ENCODE results near the gene DDI1. TPM values are rescaled to one million over a fixed set of nuclear protein-coding genes. Genes with fewer than 3 reads are reported as not detected.

Gene DDI1
- total RNA-seq, 1 experiment from 2014 or later = not detected

DNA sequence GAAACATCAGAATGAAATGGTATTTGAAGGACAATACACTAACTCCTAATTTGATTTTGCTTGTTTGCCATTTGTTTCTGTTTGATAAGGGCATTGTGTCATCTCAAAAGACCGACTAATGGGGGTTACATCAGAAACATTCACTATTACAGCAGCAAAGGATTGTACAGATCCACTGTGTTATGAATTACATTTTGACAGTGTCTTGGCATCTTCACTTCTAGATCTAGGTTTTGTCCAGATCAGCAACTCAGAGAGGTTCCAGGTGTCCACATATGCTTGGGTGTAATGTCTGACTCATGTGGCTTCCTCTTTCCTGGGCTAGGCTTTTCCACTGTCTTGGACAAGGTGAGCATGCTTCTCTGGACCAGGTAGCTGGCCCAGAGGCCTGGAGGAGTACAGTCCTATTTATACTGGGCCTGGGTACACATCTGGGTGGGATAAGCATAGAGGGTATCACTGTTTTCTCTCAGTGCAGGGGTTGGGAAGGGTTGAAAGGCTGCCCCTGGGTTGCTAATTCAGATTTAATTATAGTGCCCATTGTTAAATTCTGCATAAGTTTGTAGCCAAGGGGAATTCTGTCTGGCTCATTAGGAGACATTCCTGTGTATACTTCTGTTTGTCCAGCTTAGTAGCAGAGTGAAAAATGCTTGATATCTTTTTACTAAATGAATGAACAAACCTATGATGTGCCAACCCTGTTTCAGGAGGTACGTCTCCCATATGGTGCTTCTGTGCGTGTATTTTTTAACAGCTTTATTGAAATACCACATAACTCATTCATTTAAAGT is 23.8 kb downstream of the DDI1 start:
- no peak overlapping the region for H3K4me3 Mint-ChIP-seq (ENCODE audit: low read depth, unreplicated experiment)
- intact Hi-C loops (cut with micrococcal nuclease; ENCODE audit: unreplicated experiment) = no loop called here

GRCh38 chr11:104060820-104061219 is 24.4 kb downstream of the DDI1 start:
- no TSS peak for BruUV-seq (replicated peaks)

More for the DNA sequence above, 23.8 kb downstream of the DDI1 start:
- BruUV-seq (replicated peaks) = no TSS peak
- no peak for DNase-seq
- TF ChIP-seq, protein P1, sequence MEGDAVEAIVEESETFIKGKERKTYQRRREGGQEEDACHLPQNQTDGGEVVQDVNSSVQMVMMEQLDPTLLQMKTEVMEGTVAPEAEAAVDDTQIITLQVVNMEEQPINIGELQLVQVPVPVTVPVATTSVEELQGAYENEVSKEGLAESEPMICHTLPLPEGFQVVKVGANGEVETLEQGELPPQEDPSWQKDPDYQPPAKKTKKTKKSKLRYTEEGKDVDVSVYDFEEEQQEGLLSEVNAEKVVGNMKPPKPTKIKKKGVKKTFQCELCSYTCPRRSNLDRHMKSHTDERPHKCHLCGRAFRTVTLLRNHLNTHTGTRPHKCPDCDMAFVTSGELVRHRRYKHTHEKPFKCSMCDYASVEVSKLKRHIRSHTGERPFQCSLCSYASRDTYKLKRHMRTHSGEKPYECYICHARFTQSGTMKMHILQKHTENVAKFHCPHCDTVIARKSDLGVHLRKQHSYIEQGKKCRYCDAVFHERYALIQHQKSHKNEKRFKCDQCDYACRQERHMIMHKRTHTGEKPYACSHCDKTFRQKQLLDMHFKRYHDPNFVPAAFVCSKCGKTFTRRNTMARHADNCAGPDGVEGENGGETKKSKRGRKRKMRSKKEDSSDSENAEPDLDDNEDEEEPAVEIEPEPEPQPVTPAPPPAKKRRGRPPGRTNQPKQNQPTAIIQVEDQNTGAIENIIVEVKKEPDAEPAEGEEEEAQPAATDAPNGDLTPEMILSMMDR (IDR thresholded peaks at IDR 0.05; ENCODE audit: unreplicated experiment) = no peak
- CTCF ChIA-PET = no interaction called here
- no peaks in the 10 kb centered on the region for H3K9me3 Mint-ChIP-seq (ENCODE audit: low read depth, unreplicated experiment)
- H3K36me3 Mint-ChIP-seq (ENCODE audit: insufficient read depth, unreplicated experiment) = no peaks in the 10 kb centered on the region
- H3K27me3 Mint-ChIP-seq (ENCODE audit: unreplicated experiment) = no peaks in the 10 kb centered on the region
- H3K27ac Mint-ChIP-seq (ENCODE audit: unreplicated experiment) = no peak overlapping the region
- H3K4me1 Mint-ChIP-seq (ENCODE audit: low read depth, unreplicated experiment) = no peaks in the 10 kb centered on the region

GRCh38 chr11:104061853-104062521 is 25.5 kb downstream of the DDI1 start:
- H3K36me3 Mint-ChIP-seq (ENCODE audit: insufficient read depth, unreplicated experiment) = no peaks in the 10 kb centered on the region
- CTCF ChIA-PET = no interaction called here
- H3K4me1 Mint-ChIP-seq (ENCODE audit: low read depth, unreplicated experiment) = no peaks in the 10 kb centered on the region
- no peaks in the 10 kb centered on the region for H3K9me3 Mint-ChIP-seq (ENCODE audit: low read depth, unreplicated experiment)
- BruUV-seq (replicated peaks) = no TSS peak
- intact Hi-C loops (cut with micrococcal nuclease; ENCODE audit: unreplicated experiment) = no loop called here
- TF ChIP-seq, protein P1 (IDR thresholded peaks at IDR 0.05; ENCODE audit: unreplicated experiment) = no peak
- no peaks in the 10 kb centered on the region for H3K27me3 Mint-ChIP-seq (ENCODE audit: unreplicated experiment)
- no peak for DNase-seq
- no peak overlapping the region for H3K4me3 Mint-ChIP-seq (ENCODE audit: low read depth, unreplicated experiment)
- H3K27ac Mint-ChIP-seq (ENCODE audit: unreplicated experiment) = no peak overlapping the region

More at GRCh38 chr11:104060820-104061219, 24.4 kb downstream of the DDI1 start:
- Mint-ChIP-seq H3K9me3 (ENCODE audit: low read depth, unreplicated experiment) (no peaks in the 10 kb centered on the region), H3K4me1 (ENCODE audit: low read depth, unreplicated experiment) (no peaks in the 10 kb centered on the region), H3K27me3 (ENCODE audit: unreplicated experiment) (no peaks in the 10 kb centered on the region), H3K4me3 (ENCODE audit: low read depth, unreplicated experiment) (no peak overlapping the region), H3K27ac (ENCODE audit: unreplicated experiment) (no peak overlapping the region), H3K36me3 (ENCODE audit: insufficient read depth, unreplicated experiment) (no peaks in the 10 kb centered on the region)
- CTCF ChIA-PET = no interaction called here
- no peak for DNase-seq
- intact Hi-C loops (cut with micrococcal nuclease; ENCODE audit: unreplicated experiment) = no loop called here
- TF ChIP-seq, protein P1 (IDR thresholded peaks at IDR 0.05; ENCODE audit: unreplicated experiment) = no peak

GRCh38 chr11:104064034-104064630 is 27.7 kb downstream of the DDI1 start:
- Mint-ChIP-seq H3K4me1 (ENCODE audit: low read depth, unreplicated experiment) (no peaks in the 10 kb centered on the region), H3K27ac (ENCODE audit: unreplicated experiment) (no peak overlapping the region), H3K36me3 (ENCODE audit: insufficient read depth, unreplicated experiment) (no peaks in the 10 kb centered on the region), H3K27me3 (ENCODE audit: unreplicated experiment) (no peaks in the 10 kb centered on the region), H3K9me3 (ENCODE audit: low read depth, unreplicated experiment) (no peaks in the 10 kb centered on the region), H3K4me3 (ENCODE audit: low read depth, unreplicated experiment) (no peak overlapping the region)
- TF ChIP-seq, protein P1 (IDR thresholded peaks at IDR 0.05; ENCODE audit: unreplicated experiment) = no peak
- BruUV-seq (replicated peaks) = no TSS peak
- CTCF ChIA-PET = no interaction called here
- DNase-seq = no peak
- intact Hi-C loops (cut with micrococcal nuclease; ENCODE audit: unreplicated experiment) = no loop called here
